ENCODE data around the gene SCAMP4. TPM values are rescaled to one million over a fixed set of nuclear protein-coding genes. Genes with fewer than 3 reads are reported as not detected.

The SCAMP4 gene
- polyA plus RNA-seq, 1 of the 3 experiments (the other 2 are of a cell fraction) = 30.0 TPM

GRCh38 chr19:1864480-1865171, 40.6 kb upstream of the SCAMP4 start (continued):
- TF ChIP-seq TAF1 (IDR thresholded peaks at IDR 0.05; ENCODE audit: borderline replicate concordance, low read depth, low read length) (peak; percentile 45), RAD21 (IDR thresholded peaks at IDR 0.05; ENCODE audit: low read length) (peak; percentile 54), YY1 (IDR thresholded peaks at IDR 0.05; ENCODE audit: low read depth) (no peak), RCOR1 (IDR thresholded peaks at IDR 0.05; ENCODE audit: low read length) (no peak), NFIC (IDR thresholded peaks at IDR 0.05; ENCODE audit: borderline replicate concordance) (no peak), SIN3A (IDR thresholded peaks at IDR 0.05; ENCODE audit: borderline replicate concordance, low read depth, low read length) (no peak), SMC3 (IDR thresholded peaks at IDR 0.05; ENCODE audit: low read depth, low read length) (peak; percentile 48; the same call in 1 of the 2 replicates), EZH2phosphoT487 (IDR thresholded peaks at IDR 0.05; ENCODE audit: borderline replicate concordance, low read depth) (no peak), CTCF (IDR thresholded peaks at IDR 0.05) (peak; percentile 60), GATA2 (CRISPR knock-in tag; IDR thresholded peaks at IDR 0.05) (no peak)

GRCh38 chr19:1865172-1866010, 39.8 kb upstream of the SCAMP4 start:
- Histone ChIP-seq H3K36me3 (replicated peaks in 1 of 2; ENCODE audit: control insufficient read depth in 1 of 2, insufficient read depth in 2 of 2, low read length in 1 of 2) (no peaks in the 10 kb centered on the region), H3K9me3 (no peaks in the 10 kb centered on the region), H3K27ac (ENCODE audit: low read depth in 2 of 2, low read length in 1 of 2) (peak overlapping the region; percentile 93 to 94), H3K4me2 (peak overlapping the region; percentile 100), H3K9me2 (no peaks in the 10 kb centered on the region), H4K20me1 (ENCODE audit: insufficient read depth) (peaks cover 22% of the 10 kb centered on the region), H3K4me3 (ENCODE audit: low read depth in 2 of 2, low read length in 1 of 2) (peak overlapping the region; percentile 64 to 79), H3K9ac (peak overlapping the region; percentile 96), H3K27me3 (ENCODE audit: insufficient read depth) (no peaks in the 10 kb centered on the region), H3K79me2 (ENCODE audit: insufficient read depth) (peaks cover 64% of the 10 kb centered on the region), H3K4me1 (ENCODE audit: control insufficient read depth in 1 of 2, insufficient read depth in 2 of 2, low read depth in 1 of 2, low read length in 1 of 2) (peaks cover 14 to 21% of the 10 kb centered on the region in 2 experiments; a peak in 2 of 4 replicates), H3F3A (replicated peaks; ENCODE audit: insufficient read depth) (peaks cover 13% of the 10 kb centered on the region), H2AFZ (ENCODE audit: low read depth) (peak overlapping the region; percentile 62)
- ChIA-PET CTCF (interaction anchor here (0.5 to 1.9 kb wide), 14 partner anchors 10 to 729 kb away, joined by 3 to 10 read pairs (median 4); no protein-coding TSS in a partner anchor), POLR2A (interaction anchor here (1.2 to 1.4 kb wide), 4 partner anchors 9 to 40 kb away, joined by 3 to 7 read pairs (median 5); partner anchors contain the start of genes ADAT3 and SCAMP4)
- 98% methylated on average over 9 of the region's 17 CpGs for WGBS (ENCODE audit: low lambda C conversion rate)
- no peak for DNase-seq
- TF ChIP-seq EZH2phosphoT487 (IDR thresholded peaks at IDR 0.05; ENCODE audit: borderline replicate concordance, low read depth) (no peak), MAX (IDR thresholded peaks at IDR 0.05; ENCODE audit: low read depth) (no peak), PBX3 (IDR thresholded peaks at IDR 0.05) (no peak), RXRA (IDR thresholded peaks at IDR 0.05; ENCODE audit: borderline replicate concordance, low read depth) (no peak), SMC3 (IDR thresholded peaks at IDR 0.05; ENCODE audit: low read depth, low read length) (no peak), FOXJ3 (CRISPR knock-in tag; IDR thresholded peaks at IDR 0.05) (no peak), GABPA (IDR thresholded peaks at IDR 0.05; ENCODE audit: low read depth) (no peak), POLR2AphosphoS5 (IDR thresholded peaks at IDR 0.05; ENCODE audit: low read depth, low read length) (no peak), ZBTB33 (IDR thresholded peaks at IDR 0.05; ENCODE audit: borderline replicate concordance, low read depth) (no peak), TCF12 (IDR thresholded peaks at IDR 0.05) (no peak), USF2 (IDR thresholded peaks at IDR 0.05; ENCODE audit: borderline replicate concordance, low read depth, low read length) (no peak), IRF3 (IDR thresholded peaks at IDR 0.05; ENCODE audit: low read depth, low read length) (no peak)
